NT2/D1 (cell line): ENCODE results near the gene ATE1.
"Not testable (repeated sequence)": the region's sequence is repeated elsewhere in the genome, so short reads cannot be mapped to it uniquely, and the experiment has no call there.

Experiments used
- DNase-seq: peaks from one replicate; pipeline ENCODE4 v3.0.0-alpha.2; 2011; ENCODE audit warnings: low read depth, low spot score
- H3K27me3 ChIP-seq: 2 replicates; pipeline ENCODE4 v1.6.0; 2011; ENCODE audit warnings: mild to moderate bottlenecking; ENCODE audit not compliant: insufficient read length, insufficient read depth
- H3K36me3 ChIP-seq: 2 replicates; pipeline ENCODE4 v1.6.1; 2011; ENCODE audit warnings: mild to moderate bottlenecking, low read length, mixed read lengths; ENCODE audit not compliant: insufficient read depth, insufficient read length
- H3K4me1 ChIP-seq: 2 replicates; pipeline ENCODE4 v1.5.1; 2011; ENCODE audit not compliant: insufficient read depth, insufficient read length
- H3K4me3 ChIP-seq: 2 replicates; pipeline ENCODE4 v1.5.1; 2011; ENCODE audit warnings: low read depth; ENCODE audit not compliant: insufficient read length
- H3K9ac ChIP-seq: 2 replicates; pipeline ENCODE4 v1.6.0; 2011; ENCODE audit warnings: low read depth; ENCODE audit not compliant: insufficient read length
- H3K9me3 ChIP-seq: 2 replicates; pipeline ENCODE4 v1.5.1; 2011; ENCODE audit warnings: mild to moderate bottlenecking, low read length; ENCODE audit not compliant: insufficient read depth
- SUZ12 ChIP-seq: IDR thresholded peaks from 2 replicates; pipeline ENCODE4 v1.6.1; 2011; ENCODE audit not compliant: insufficient read length, insufficient read depth; ENCODE audit errors: extremely low read depth
- YY1 ChIP-seq: IDR thresholded peaks from 2 replicates; pipeline ENCODE4 v1.6.1; 2011; ENCODE audit not compliant: insufficient read length, insufficient read depth
- ZNF274 ChIP-seq: IDR thresholded peaks from 2 replicates; pipeline ENCODE4 v1.6.1; 2011; ENCODE audit warnings: mild to moderate bottlenecking, low read depth, low read length

Gene ATE1

GRCh38 chr10:121766426-121766825, 161.4 kb downstream of the ATE1 start:
- Histone ChIP-seq H3K4me1 (no peaks in the 10 kb centered on the region), H3K9ac (no peak overlapping the region), H3K9me3 (no peaks in the 10 kb centered on the region), H3K27me3 (no peaks in the 10 kb centered on the region), H3K36me3 (no peaks in the 10 kb centered on the region), H3K4me3 (no peak overlapping the region)
- TF ChIP-seq ZNF274 (no peak), YY1 (no peak), SUZ12 (no peak)
- DNase-seq, result no peak

- peaks cover 8% of the 10 kb centered on the region for H3K9me3 ChIP-seq
- no peak for TF ChIP-seq ZNF274
- TF ChIP-seq SUZ12, result no peak
- no peak for TF ChIP-seq YY1
Measured at GRCh38 chr10:121765204-121765603, 162.6 kb downstream of the ATE1 start.

GRCh38 chr10:121764233-121764942, 163.4 kb downstream of the ATE1 start:
- H3K4me1 ChIP-seq, result no peaks in the 10 kb centered on the region
- no peaks in the 10 kb centered on the region for H3K27me3 ChIP-seq
- H3K36me3 ChIP-seq, result no peaks in the 10 kb centered on the region
- TF ChIP-seq SUZ12 (no peak), ZNF274 (no peak), YY1 (no peak)
- no peak for DNase-seq
- no peak overlapping the region for H3K4me3 ChIP-seq
- H3K9me3 ChIP-seq, result peaks cover 14% of the 10 kb centered on the region
- H3K9ac ChIP-seq, result no peak overlapping the region

More at GRCh38 chr10:121765204-121765603, 162.6 kb downstream of the ATE1 start:
- Histone ChIP-seq H3K4me3 (no peak overlapping the region), H3K36me3 (no peaks in the 10 kb centered on the region), H3K4me1 (no peaks in the 10 kb centered on the region), H3K27me3 (no peaks in the 10 kb centered on the region), H3K9ac (no peak overlapping the region)
- DNase-seq, result no peak

GRCh38 chr10:121757241-121757640, 170.6 kb downstream of the ATE1 start:
- H3K4me1 ChIP-seq, H3K36me3 ChIP-seq, H3K27me3 ChIP-seq, DNase-seq, H3K9ac ChIP-seq, H3K4me3 ChIP-seq: not testable (repeated sequence)
- H3K9me3 ChIP-seq, result peaks cover 27% of the 10 kb centered on the region

- H3K9me3 ChIP-seq, result peaks cover 23% of the 10 kb centered on the region
- H3K36me3 ChIP-seq, H3K4me3 ChIP-seq, H3K27me3 ChIP-seq, DNase-seq, H3K4me1 ChIP-seq, H3K9ac ChIP-seq: not testable (repeated sequence)
Measured at GRCh38 chr10:121755496-121755895, 172.3 kb downstream of the ATE1 start.

- no peak for DNase-seq
- H3K4me3 ChIP-seq, result no peak overlapping the region
- H3K9me3 ChIP-seq, result peaks cover 14% of the 10 kb centered on the region
- TF ChIP-seq SUZ12 (no peak), YY1 (no peak)
- H3K36me3 ChIP-seq, result no peaks in the 10 kb centered on the region
- no peaks in the 10 kb centered on the region for H3K4me1 ChIP-seq
- no peaks in the 10 kb centered on the region for H3K27me3 ChIP-seq
- no peak overlapping the region for H3K9ac ChIP-seq
Measured at GRCh38 chr10:121754666-121755065, 173.2 kb downstream of the ATE1 start.

- no peaks in the 10 kb centered on the region for H3K36me3 ChIP-seq
- TF ChIP-seq ZNF274 (no peak), YY1 (no peak), SUZ12 (no peak)
- no peaks in the 10 kb centered on the region for H3K4me1 ChIP-seq
- no peak for DNase-seq
- no peak overlapping the region for H3K4me3 ChIP-seq
- H3K9ac ChIP-seq, result no peak overlapping the region
- H3K9me3 ChIP-seq, result peaks cover 13% of the 10 kb centered on the region; the same call in 1 of the 2 replicates
- H3K27me3 ChIP-seq, result no peaks in the 10 kb centered on the region
Measured at GRCh38 chr10:121753726-121754476, 173.9 kb downstream of the ATE1 start.
